ENCODE results near the gene SF3B5. TPM values are rescaled to one million over a fixed set of nuclear protein-coding genes. Genes with fewer than 3 reads are reported as not detected.

The SF3B5 gene
- total RNA-seq, 1 donor from 2014 or later = 123 TPM

GRCh38 chr6:144131248-144131709 is 35.9 kb upstream of the SF3B5 start:
- Histone ChIP-seq H3K9me3 (no peaks in the 10 kb centered on the region), H3K27ac (no peak overlapping the region), H3K4me1 (peaks cover 0 to 2% of the 10 kb centered on the region in 2 donors), H3K4me3 (peak overlapping the region in 1 of 2 donors; percentile 25), H3K27me3 (no peaks in the 10 kb centered on the region), H3K36me3 (no peaks in the 10 kb centered on the region)
- no peak for DNase-seq (ENCODE audit: low spot score in 2 of 2)
- intact Hi-C loops (cut with DNase I) = no loop called here
- TF ChIP-seq CTCF (IDR thresholded peaks at IDR 0.05) = no peak

- intact Hi-C loops (cut with DNase I) = no loop called here
- no peak overlapping the region for H3K4me3 ChIP-seq
- H3K36me3 ChIP-seq = no peaks in the 10 kb centered on the region
- DNase-seq (ENCODE audit: low spot score in 2 of 2) = no peak
- H3K27ac ChIP-seq = no peak overlapping the region
- no peaks in the 10 kb centered on the region for H3K27me3 ChIP-seq
- no peaks in the 10 kb centered on the region for H3K9me3 ChIP-seq
- H3K4me1 ChIP-seq = peaks cover 0 to 2% of the 10 kb centered on the region in 2 donors
- TF ChIP-seq CTCF (IDR thresholded peaks at IDR 0.05) = no peak
Observed at GRCh38 chr6:144129469-144129868, 34.1 kb upstream of the SF3B5 start.

DNA sequence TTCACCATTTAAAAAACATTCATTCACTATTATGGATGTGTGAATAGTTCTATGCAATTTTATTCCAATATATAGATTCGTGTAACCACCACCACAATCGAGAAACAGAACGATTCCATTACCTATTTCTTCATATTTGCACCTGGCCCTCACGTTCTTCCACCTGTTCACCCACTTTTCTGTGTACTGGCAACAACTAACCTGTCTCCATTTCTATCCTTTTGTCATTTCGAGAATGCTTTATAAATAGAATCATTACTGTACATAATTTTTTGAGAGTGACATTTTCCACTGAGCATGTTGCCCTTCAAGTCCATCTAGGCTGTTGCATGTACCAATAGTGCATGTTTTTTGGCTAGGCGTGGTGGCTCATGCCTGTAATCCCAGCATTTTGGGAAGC is 31.7 kb upstream of the SF3B5 start:
- intact Hi-C loops (cut with DNase I) = no loop called here
- Histone ChIP-seq H3K4me1 (peaks cover 0 to 2% of the 10 kb centered on the region in 2 donors), H3K27me3 (no peaks in the 10 kb centered on the region), H3K27ac (no peak overlapping the region), H3K4me3 (no peak overlapping the region), H3K9me3 (no peaks in the 10 kb centered on the region), H3K36me3 (no peaks in the 10 kb centered on the region)
- TF ChIP-seq CTCF (IDR thresholded peaks at IDR 0.05) = no peak
- no peak for DNase-seq (ENCODE audit: low spot score in 2 of 2)

DNA sequence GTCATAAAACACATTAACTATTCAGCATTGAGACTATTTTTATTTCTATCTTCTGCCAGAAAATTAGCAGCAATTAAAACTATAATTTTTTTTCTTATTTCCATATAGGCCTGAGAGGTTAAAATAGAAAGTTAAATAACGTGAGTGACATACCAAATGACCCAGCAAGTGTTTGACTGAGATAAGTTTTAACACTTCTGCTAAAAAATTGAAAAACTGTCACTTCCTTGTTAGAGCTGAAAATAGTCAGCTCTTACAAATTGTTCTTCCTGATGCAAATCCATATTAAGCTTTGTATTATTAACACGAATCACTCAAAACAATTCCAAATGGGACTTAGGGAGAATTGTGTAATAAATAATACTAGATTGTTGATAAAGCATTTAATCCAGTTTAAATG is 28.5 kb upstream of the SF3B5 start:
- H3K4me3 ChIP-seq = no peak overlapping the region
- DNase-seq (ENCODE audit: low spot score in 2 of 2) = no peak
- H3K9me3 ChIP-seq = no peaks in the 10 kb centered on the region
- intact Hi-C loops (cut with DNase I) = no loop called here
- H3K36me3 ChIP-seq = no peaks in the 10 kb centered on the region
- H3K4me1 ChIP-seq = no peaks in the 10 kb centered on the region
- no peak for TF ChIP-seq CTCF (IDR thresholded peaks at IDR 0.05)
- H3K27me3 ChIP-seq = no peaks in the 10 kb centered on the region
- no peak overlapping the region for H3K27ac ChIP-seq

DNA sequence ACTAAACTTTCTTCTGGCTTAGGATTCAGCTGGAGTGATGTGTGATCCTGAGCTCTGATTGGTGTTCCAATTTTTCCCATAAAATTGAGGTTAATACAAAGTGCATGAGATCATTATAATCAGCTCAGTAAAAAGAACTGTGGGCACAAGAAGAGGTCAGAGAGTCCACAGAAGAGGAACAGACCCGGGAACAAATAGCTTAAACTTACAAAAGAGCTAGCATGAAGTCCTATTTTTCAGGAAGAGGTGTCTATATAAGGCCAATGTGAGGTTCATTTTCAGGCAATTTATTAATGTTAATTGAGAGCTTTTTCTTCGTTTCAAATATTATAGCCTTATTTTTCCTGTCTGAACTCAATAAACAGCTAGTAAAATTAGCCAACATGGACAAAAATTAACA is 28.0 kb upstream of the SF3B5 start:
- H3K36me3 ChIP-seq = no peaks in the 10 kb centered on the region
- DNase-seq (ENCODE audit: low spot score in 2 of 2) = no peak
- H3K4me3 ChIP-seq = no peak overlapping the region
- H3K27me3 ChIP-seq = no peaks in the 10 kb centered on the region
- no peaks in the 10 kb centered on the region for H3K4me1 ChIP-seq
- H3K9me3 ChIP-seq = no peaks in the 10 kb centered on the region
- TF ChIP-seq CTCF (IDR thresholded peaks at IDR 0.05) = no peak
- H3K27ac ChIP-seq = no peak overlapping the region
- intact Hi-C loops (cut with DNase I) = no loop called here

DNA sequence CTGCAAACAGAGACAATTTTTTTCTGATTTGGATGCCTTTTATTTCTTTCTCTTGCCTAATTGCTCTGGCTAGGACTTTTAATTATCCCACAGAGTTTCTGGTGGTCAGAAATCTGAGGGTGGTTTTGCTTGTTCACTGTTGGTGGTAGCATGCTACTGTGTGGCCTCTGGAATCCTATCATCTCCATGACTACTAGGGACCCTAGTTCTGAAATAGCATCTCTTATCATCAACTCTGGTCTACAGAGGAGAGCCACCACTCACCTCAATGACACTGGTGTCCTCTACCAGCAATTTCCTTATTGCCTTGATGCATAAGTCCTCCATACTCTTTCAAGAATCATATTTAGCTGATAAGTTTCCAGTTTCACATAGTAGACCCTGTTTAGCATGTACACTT is 27.5 kb upstream of the SF3B5 start:
- TF ChIP-seq CTCF (IDR thresholded peaks at IDR 0.05) = no peak
- Histone ChIP-seq H3K9me3 (no peaks in the 10 kb centered on the region), H3K27ac (no peak overlapping the region), H3K4me3 (no peak overlapping the region), H3K27me3 (no peaks in the 10 kb centered on the region), H3K36me3 (no peaks in the 10 kb centered on the region), H3K4me1 (no peaks in the 10 kb centered on the region)
- intact Hi-C loops (cut with DNase I) = no loop called here
- no peak for DNase-seq (ENCODE audit: low spot score in 2 of 2)
